HepG2 (cell line): ENCODE data around the gene PPFIA3.

Source experiments
- FOSL2 ChIP-seq: sonication (generic); formaldehyde crosslinking; IDR thresholded peaks from 2 replicates; pipeline ENCODE4 v1.4.0; 2020; ENCODE audit warnings: missing genetic modification reagents
- MXI1 ChIP-seq: IDR thresholded peaks from 3 replicates; pipeline ENCODE4 v1.6.1; 2012; ENCODE audit warnings: low read depth, low read length, inconsistent platforms, borderline replicate concordance
- MYC ChIP-seq: sonication (generic); formaldehyde crosslinking; IDR thresholded peaks from 2 replicates; pipeline ENCODE4 v1.9.0; 2021; ENCODE audit warnings: missing genetic modification reagents, borderline replicate concordance
- POLR2A ChIP-seq, 2 experiments: IDR thresholded peaks; 2 replicates each; pipeline ENCODE4 v1.6.1; 2011; ENCODE audit warnings: low read depth in 2 of 2, low read length in 2 of 2, mild to moderate bottlenecking in 1 of 2, moderate library complexity in 1 of 2; ENCODE audit not compliant: insufficient read depth in 1 of 2
- SMC3 ChIP-seq: IDR thresholded peaks from 2 replicates; pipeline ENCODE4 v1.6.1; 2011; ENCODE audit warnings: low read length, improper control_type of control experiment
- TARDBP ChIP-seq: sonication (generic); formaldehyde crosslinking; IDR thresholded peaks from 2 replicates; pipeline ENCODE4 v1.8.0; 2022; ENCODE audit warnings: mild to moderate bottlenecking, missing genetic modification reagents
- TBL1XR1 ChIP-seq: fragments of 150-350 bp; IDR thresholded peaks from 2 replicates; pipeline ENCODE4 v1.6.1; 2014; ENCODE audit warnings: borderline replicate concordance, low read length; ENCODE audit not compliant: partially characterized antibody
- ZBTB21 ChIP-seq: sonication (generic); formaldehyde crosslinking; IDR thresholded peaks from 2 replicates; pipeline ENCODE4 v1.4.0; 2020; ENCODE audit warnings: missing genetic modification reagents
- ZZZ3 ChIP-seq: sonication (generic); formaldehyde crosslinking; IDR thresholded peaks from 2 replicates; pipeline ENCODE4 v1.4.0; 2020; ENCODE audit warnings: missing genetic modification reagents, mild to moderate bottlenecking, borderline replicate concordance
- TF ChIP-seq, protein P1 (sequence below): sonication (generic); formaldehyde crosslinking; IDR thresholded peaks from 2 replicates; pipeline ENCODE4 v1.5.0; 2020; ENCODE audit warnings: mild to moderate bottlenecking, missing genetic modification reagents, moderate library complexity

DNA sequence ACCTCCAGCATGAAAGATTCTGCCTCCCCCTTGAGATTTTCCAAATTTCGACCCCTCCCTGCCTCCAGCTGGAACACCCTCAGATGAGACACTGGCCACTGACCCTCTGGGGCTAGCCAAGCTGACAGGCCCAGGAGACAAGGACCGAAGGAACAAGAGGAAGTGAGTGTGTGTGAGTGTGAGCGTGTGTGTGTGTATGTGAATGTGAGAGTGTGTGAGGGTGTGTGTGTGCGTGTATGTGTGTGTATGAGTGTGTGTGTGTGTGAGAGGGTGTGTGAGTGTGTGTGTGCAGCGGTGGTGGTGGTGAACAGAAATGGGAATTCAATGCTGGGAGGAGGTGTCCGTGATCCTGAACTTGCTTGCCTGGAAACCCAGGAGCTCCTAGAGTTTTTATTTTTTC is 22.0 kb downstream of the PPFIA3 start:
- TF ChIP-seq SMC3: no peak
- no peak for TF ChIP-seq POLR2A (IDR thresholded peaks at IDR 0.05; ENCODE audit: insufficient read depth in 1 of 2, low read depth in 2 of 2, low read length in 2 of 2)
- no peak for TF ChIP-seq ZBTB21 (CRISPR knock-in tag)
- no peak for TF ChIP-seq MYC
- TF ChIP-seq MXI1: no peak
- TF ChIP-seq, protein P1, sequence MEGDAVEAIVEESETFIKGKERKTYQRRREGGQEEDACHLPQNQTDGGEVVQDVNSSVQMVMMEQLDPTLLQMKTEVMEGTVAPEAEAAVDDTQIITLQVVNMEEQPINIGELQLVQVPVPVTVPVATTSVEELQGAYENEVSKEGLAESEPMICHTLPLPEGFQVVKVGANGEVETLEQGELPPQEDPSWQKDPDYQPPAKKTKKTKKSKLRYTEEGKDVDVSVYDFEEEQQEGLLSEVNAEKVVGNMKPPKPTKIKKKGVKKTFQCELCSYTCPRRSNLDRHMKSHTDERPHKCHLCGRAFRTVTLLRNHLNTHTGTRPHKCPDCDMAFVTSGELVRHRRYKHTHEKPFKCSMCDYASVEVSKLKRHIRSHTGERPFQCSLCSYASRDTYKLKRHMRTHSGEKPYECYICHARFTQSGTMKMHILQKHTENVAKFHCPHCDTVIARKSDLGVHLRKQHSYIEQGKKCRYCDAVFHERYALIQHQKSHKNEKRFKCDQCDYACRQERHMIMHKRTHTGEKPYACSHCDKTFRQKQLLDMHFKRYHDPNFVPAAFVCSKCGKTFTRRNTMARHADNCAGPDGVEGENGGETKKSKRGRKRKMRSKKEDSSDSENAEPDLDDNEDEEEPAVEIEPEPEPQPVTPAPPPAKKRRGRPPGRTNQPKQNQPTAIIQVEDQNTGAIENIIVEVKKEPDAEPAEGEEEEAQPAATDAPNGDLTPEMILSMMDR (CRISPR knock-in tag): no peak
- TF ChIP-seq TARDBP (CRISPR knock-in tag): no peak
- TF ChIP-seq ZZZ3: no peak
- no peak for TF ChIP-seq TBL1XR1
- no peak for TF ChIP-seq FOSL2 (CRISPR knock-in tag)
